ENCODE measurements around the gene MED22.

- no peak for TF ChIP-seq POLR2A (IDR thresholded peaks at IDR 0.05)
- TF ChIP-seq CTCF (IDR thresholded peaks at IDR 0.05), result no peak
- TF ChIP-seq POLR2AphosphoS5 (IDR thresholded peaks at IDR 0.05; ENCODE audit: insufficient read depth in 1 of 2, low read depth in 1 of 2), result no peak
Observed at GRCh38 chr9:133375116-133375723, 27.3 kb upstream of the MED22 start.
